Adrenal gland (tissue), 12 donors: ENCODE data around the gene RYR2. TPM values are rescaled to one million over a fixed set of nuclear protein-coding genes. Genes with fewer than 3 reads are reported as not detected.

ENCODE experiments used
- DNase-seq, 7 donors: peaks; one replicate each; pipeline ENCODE4 v3.0.0-alpha.2; 2019 to 2020
- H3K27ac ChIP-seq, 5 donors: fragments of 200-600 bp; sonication (generic) in 4 of 5; 1 replicate in 3 of 5; 2 replicates in 2 of 5; pipeline versions ENCODE4 v1.5.1 to v1.8.0; 2016 to 2020; ENCODE audit warnings: mild to moderate bottlenecking in 1 of 5
- H3K27me3 ChIP-seq: fragments of 200-600 bp; 2 replicates; pipeline ENCODE4 v1.8.0; 2021
- H3K36me3 ChIP-seq, 2 donors: fragments of 200-600 bp; replicated peaks in 1 of 2; 1 replicate in 1 of 2; 2 replicates in 1 of 2; pipeline versions ENCODE4 v1.5.1 to v1.8.0; 2018 to 2022
- H3K4me1 ChIP-seq, 2 donors: fragments of 200-600 bp; replicated peaks in 1 of 2; 1 replicate in 1 of 2; 2 replicates in 1 of 2; pipeline versions ENCODE4 v1.5.1 to v1.8.0; 2018 to 2021
- H3K4me3 ChIP-seq, 4 donors: fragments of 200-600 bp; sonication (generic) in 3 of 4; one replicate each; pipeline ENCODE4 v1.5.1; 2016 to 2018
- H3K9me3 ChIP-seq, 3 donors: fragments of 200-600 bp; sonication (generic) in 1 of 3; replicated peaks in 1 of 3; 1 replicate in 2 of 3; 2 replicates in 1 of 3; pipeline versions ENCODE4 v1.5.1 to v1.8.0; 2016 to 2021
- POLR2A ChIP-seq, 2 donors: fragments of 450-650 bp; IDR thresholded peaks; one replicate each; pipeline ENCODE4 v1.6.1; 2017; ENCODE audit warnings: antibody characterized with exemption in 2 of 2, mild to moderate bottlenecking in 2 of 2, moderate library complexity in 1 of 2
- WGBS, 4 donors: extraction: QIAGEN DNeasy Blood & Tissue Kit in 2 of 4; methylation state at CpG; one replicate each; pipeline versions ENCODE4 v1.1.5 to v1.1.7; 2013 to 2017; 5-methylcytosine and 5-hydroxymethylcytosine counted together
- intact Hi-C, 2 donors: fragments of 100-400 bp; cut with DNase I; formaldehyde crosslinking; loops; one replicate each; pipeline versions ENCODE4 v1.14.1 to v1.15.0; 2022 to 2023
- polyA plus RNA-seq, 3 donors: library from polyadenylated mRNA; stranded (reverse); fragments of 200-250 nt in 2 of 3; fragments of 350-450 nt in 1 of 3; fragmentation: Illumina TruSeq in 1 of 3; extraction: RNeasy Lipid Tissue Mini Kit (QIAGEN cat#74804) in 1 of 3; gene quantifications; one replicate each; pipeline ENCODE4 v1.2.3, GENCODE V29; 2013 to 2014
- total RNA-seq, 9 donors: library from RNA; depleted of rRNA in 4 of 9; stranded (reverse); fragments of >200 nt in 4 of 9; fragments of 120-200 nt in 1 of 9; fragmentation: NEBNext Ultra II Directional in 1 of 9; extraction: Animal tissue kit (Norgen Biotek cat#: 25700) in 1 of 9; gene quantifications; one replicate each; pipeline versions ENCODE4 v1.1.0 to v1.2.4, GENCODE V29; 2013 to 2023
- TF ChIP-seq, protein P1 (sequence below), 6 experiments: fragments of 450-650 bp in 4 of 6; fragments of 200-600 bp in 2 of 6; sonication (generic) in 1 of 6; IDR thresholded peaks; 1 replicate in 5 of 6; 2 replicates in 1 of 6; pipeline versions ENCODE4 v1.5.1 to v1.8.0; 2016 to 2021; ENCODE audit warnings: antibody characterized with exemption in 6 of 6, mild to moderate bottlenecking in 2 of 6, moderate library complexity in 1 of 6
- donor health status: healthy with polysubstance abuse.
- donor health status: Bipolar disorder and iron deficiency.
- donor health status: DM: yes; HTN: yes; CAD: no.
- donor health status: DM: no; HTN: no; CAD: no.
- donor health status: DM: no; HTN: no; CAD: no.
- donor health status: DM: yes; HTN: yes; CAD: no.

Gene RYR2
- total and polyA plus RNA-seq, 12 donors, result 0.07 to 6.3 (median 0.18) TPM; not detected in 1

DNA sequence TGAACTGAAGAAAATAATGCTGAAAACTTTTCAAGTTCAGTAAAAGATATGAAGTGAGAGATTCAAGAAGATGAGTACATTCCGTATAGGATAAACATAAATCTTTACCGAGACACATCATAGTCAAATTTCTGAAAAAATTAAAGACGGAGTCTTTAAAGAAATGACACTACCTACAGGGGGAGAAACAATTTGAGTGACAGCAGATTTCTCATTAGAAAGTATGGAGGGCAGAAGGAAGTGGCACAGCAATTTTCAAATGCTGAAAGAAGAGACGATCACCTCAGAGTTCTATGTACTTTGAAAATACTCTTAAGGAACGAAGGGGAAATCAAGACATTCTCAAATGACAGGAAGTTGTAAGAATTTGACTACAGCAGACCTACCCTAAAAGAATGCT is 577.6 kb downstream of the RYR2 start:
- H3K36me3 ChIP-seq, result no peaks in the 10 kb centered on the region
- H3K9me3 ChIP-seq, result no peaks in the 10 kb centered on the region
- H3K27ac ChIP-seq, result no peak overlapping the region
- no peak overlapping the region for H3K4me3 ChIP-seq
- 84 to 89% (median 86%) methylated on average over 5 of the region's 5 CpGs for WGBS, 4 donors
- no peaks in the 10 kb centered on the region for H3K4me1 ChIP-seq
- no peak for DNase-seq
- H3K27me3 ChIP-seq, result no peaks in the 10 kb centered on the region
- TF ChIP-seq, protein P1, sequence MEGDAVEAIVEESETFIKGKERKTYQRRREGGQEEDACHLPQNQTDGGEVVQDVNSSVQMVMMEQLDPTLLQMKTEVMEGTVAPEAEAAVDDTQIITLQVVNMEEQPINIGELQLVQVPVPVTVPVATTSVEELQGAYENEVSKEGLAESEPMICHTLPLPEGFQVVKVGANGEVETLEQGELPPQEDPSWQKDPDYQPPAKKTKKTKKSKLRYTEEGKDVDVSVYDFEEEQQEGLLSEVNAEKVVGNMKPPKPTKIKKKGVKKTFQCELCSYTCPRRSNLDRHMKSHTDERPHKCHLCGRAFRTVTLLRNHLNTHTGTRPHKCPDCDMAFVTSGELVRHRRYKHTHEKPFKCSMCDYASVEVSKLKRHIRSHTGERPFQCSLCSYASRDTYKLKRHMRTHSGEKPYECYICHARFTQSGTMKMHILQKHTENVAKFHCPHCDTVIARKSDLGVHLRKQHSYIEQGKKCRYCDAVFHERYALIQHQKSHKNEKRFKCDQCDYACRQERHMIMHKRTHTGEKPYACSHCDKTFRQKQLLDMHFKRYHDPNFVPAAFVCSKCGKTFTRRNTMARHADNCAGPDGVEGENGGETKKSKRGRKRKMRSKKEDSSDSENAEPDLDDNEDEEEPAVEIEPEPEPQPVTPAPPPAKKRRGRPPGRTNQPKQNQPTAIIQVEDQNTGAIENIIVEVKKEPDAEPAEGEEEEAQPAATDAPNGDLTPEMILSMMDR (IDR thresholded peaks at IDR 0.05), result no peak
- no peak for TF ChIP-seq POLR2A (IDR thresholded peaks at IDR 0.05)
- intact Hi-C loops, result no loop called here

DNA sequence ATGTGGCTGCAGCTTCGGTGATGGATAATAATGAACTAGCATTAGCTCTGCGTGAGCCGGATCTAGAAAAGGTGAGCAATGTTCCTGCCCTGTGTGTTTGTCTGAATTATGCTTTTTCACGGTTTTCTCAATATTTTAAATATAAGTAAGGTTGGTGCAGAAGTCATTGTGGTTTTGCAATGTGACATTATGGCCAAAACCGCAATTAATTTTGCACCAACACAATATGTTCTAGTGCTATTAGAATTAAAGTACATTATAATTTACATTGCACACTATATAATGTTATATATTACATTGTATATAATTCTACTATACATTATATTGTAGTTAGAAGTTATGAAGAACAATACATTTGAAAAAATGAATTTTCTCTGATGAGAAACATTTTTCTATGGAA is 592.9 kb downstream of the RYR2 start:
- Histone ChIP-seq H3K36me3 (no peaks in the 10 kb centered on the region), H3K4me1 (no peaks in the 10 kb centered on the region), H3K27me3 (no peaks in the 10 kb centered on the region), H3K4me3 (no peak overlapping the region), H3K27ac (no peak overlapping the region), H3K9me3 (no peaks in the 10 kb centered on the region)
- 80 to 92% (median 86%) methylated on average over 5 of the region's 5 CpGs for WGBS, 4 donors
- TF ChIP-seq POLR2A (IDR thresholded peaks at IDR 0.05), result no peak
- TF ChIP-seq, protein P1 (IDR thresholded peaks at IDR 0.05), result no peak
- intact Hi-C loops, result no loop called here
- no peak for DNase-seq

DNA sequence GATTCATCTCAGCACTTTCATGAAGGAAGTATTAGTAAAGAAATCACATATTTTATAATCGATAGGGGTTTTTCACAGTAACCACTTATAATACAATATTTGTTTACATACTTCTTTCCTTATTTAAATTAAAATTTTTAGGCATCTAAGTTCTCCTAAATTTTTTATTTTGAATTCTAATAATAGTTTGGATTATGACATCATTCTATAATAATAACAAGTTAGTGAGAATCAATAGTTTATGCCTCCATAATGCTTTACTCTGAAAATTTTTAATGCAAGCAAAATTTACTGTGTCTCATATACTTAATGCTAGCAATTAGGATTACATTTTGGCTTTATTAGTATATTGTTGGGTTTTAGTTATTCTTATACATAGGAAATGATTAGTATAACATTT is 596.6 kb downstream of the RYR2 start:
- Histone ChIP-seq H3K9me3 (no peaks in the 10 kb centered on the region), H3K36me3 (no peaks in the 10 kb centered on the region), H3K27me3 (no peaks in the 10 kb centered on the region), H3K4me3 (no peak overlapping the region), H3K27ac (no peak overlapping the region), H3K4me1 (no peaks in the 10 kb centered on the region)
- WGBS, 4 donors, result 71 to 88% (median 80%) methylated on average over 1 of the region's 1 CpG
- intact Hi-C loops, result no loop called here
- DNase-seq, result no peak
- TF ChIP-seq, protein P1 (IDR thresholded peaks at IDR 0.05), result no peak
- no peak for TF ChIP-seq POLR2A (IDR thresholded peaks at IDR 0.05)

DNA sequence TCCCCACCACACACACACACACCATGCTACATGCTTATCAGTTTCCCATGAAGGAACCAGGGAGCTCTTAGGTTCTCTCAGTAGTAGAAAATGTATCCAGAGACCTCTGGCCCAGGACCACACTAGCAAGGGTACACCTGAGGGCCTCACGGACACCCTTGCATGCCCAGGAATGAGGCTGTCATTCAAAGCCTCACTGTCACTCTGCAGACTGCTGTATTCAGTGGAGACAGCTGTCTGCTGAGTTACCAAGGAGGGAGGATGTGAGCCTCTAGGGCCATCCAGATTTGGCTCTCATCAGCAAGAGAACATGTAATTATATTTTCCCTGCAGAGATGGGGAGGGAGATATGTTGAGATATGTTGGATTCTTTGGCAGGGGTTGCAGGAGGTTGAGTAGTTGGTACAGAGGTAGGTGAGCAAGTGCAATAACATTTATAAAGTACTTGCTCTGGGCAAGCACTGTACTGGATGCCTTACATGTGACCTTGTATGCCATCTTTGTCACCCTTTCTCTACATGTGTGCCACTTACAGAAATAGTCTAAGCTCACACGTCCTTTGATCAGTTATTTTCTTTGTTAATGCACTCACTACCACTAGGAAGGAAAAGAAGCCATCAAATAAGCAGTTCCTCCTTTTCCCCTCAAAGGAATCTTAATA is 598.2 kb downstream of the RYR2 start:
- 50 to 58% (median 52%) methylated on average over 1 to 2 of the region's 2 CpGs for WGBS, 4 donors
- intact Hi-C loops, result no loop called here
- Histone ChIP-seq H3K27ac (no peak overlapping the region), H3K4me1 (no peaks in the 10 kb centered on the region), H3K4me3 (no peak overlapping the region), H3K9me3 (no peaks in the 10 kb centered on the region), H3K27me3 (no peaks in the 10 kb centered on the region), H3K36me3 (no peaks in the 10 kb centered on the region)
- TF ChIP-seq POLR2A (IDR thresholded peaks at IDR 0.05), result no peak
- TF ChIP-seq, protein P1 (IDR thresholded peaks at IDR 0.05), result no peak
- no peak for DNase-seq
